B cell (primary cell): ENCODE data around the gene FANCI. TPM values are rescaled to one million over a fixed set of nuclear protein-coding genes. Genes with fewer than 3 reads are reported as not detected.

Experiments
- ATAC-seq: fragments of 200-7000 bp; cut with Tn5 transposase; one replicate; pipeline ENCODE4 v1.10.0; 2021; ENCODE audit warnings: low read depth, mild to moderate bottlenecking, moderate number of reproducible peaks, moderate library complexity
- CTCF ChIA-PET: fragments of 350-600 bp; sonication (Branson Sonifier 250); formaldehyde crosslinking; loops from one replicate; lab custom pipeline; 2021; ENCODE audit warnings: antibody characterized with exemption, inconsistent platforms; lab: Charles Lee
- POLR2A ChIA-PET: fragments of 350-600 bp; sonication (Branson Sonifier 250); formaldehyde crosslinking; loops from one replicate; lab custom pipeline; 2021; ENCODE audit warnings: antibody characterized with exemption; lab: Charles Lee
- DNase-seq: peaks from one replicate; pipeline ENCODE4 v3.0.0; 2013
- H2AFZ ChIP-seq: 2 replicates; pipeline ENCODE4 v1.6.1; 2012; ENCODE audit warnings: mild to moderate bottlenecking, low read depth, low read length; ENCODE audit not compliant: insufficient read depth, poor library complexity, severe bottlenecking
- H3K27ac ChIP-seq, 2 donors: 1 replicate in 1 of 2; 2 replicates in 1 of 2; pipeline ENCODE4 v1.5.1; 2012 to 2013; ENCODE audit warnings: low read length in 2 of 2, mild to moderate bottlenecking in 2 of 2, moderate library complexity in 1 of 2
- H3K27me3 ChIP-seq, 4 experiments: fragments of 200-600 bp in 1 of 4; sonication (generic) in 1 of 4; replicated peaks in 1 of 4; 1 replicate in 2 of 4; 2 replicates in 2 of 4; pipeline versions ENCODE4 v1.6.1 to v1.7.0; 2013 to 2016; ENCODE audit warnings: low read length in 3 of 4, mild to moderate bottlenecking in 2 of 4, mixed read lengths in 1 of 4, moderate library complexity in 1 of 4; ENCODE audit not compliant: insufficient read depth in 4 of 4, control insufficient read depth in 3 of 4; ENCODE audit errors: control extremely low read depth in 1 of 4
- H3K36me3 ChIP-seq, 2 experiments: replicated peaks in 1 of 2; 1 replicate in 1 of 2; 2 replicates in 1 of 2; pipeline versions ENCODE4 v1.6.1 to v1.7.1; 2013; ENCODE audit warnings: low read length in 1 of 2; ENCODE audit not compliant: insufficient read depth in 2 of 2, control insufficient read depth in 1 of 2; ENCODE audit errors: control extremely low read depth in 1 of 2, extremely low read depth in 1 of 2
- H3K4me1 ChIP-seq, 2 donors: fragments of 200-600 bp in 1 of 2; sonication (generic) in 1 of 2; 1 replicate in 1 of 2; 2 replicates in 1 of 2; pipeline versions ENCODE4 v1.5.1 to v1.6.1; 2013 to 2017; ENCODE audit warnings: low read length in 2 of 2; ENCODE audit not compliant: control insufficient read depth in 2 of 2, insufficient read depth in 2 of 2
- H3K4me2 ChIP-seq: replicated peaks from 2 replicates; pipeline ENCODE3; 2012; ENCODE audit warnings: mild to moderate bottlenecking, low read depth, low read length; ENCODE audit not compliant: poor library complexity, severe bottlenecking
- H3K4me3 ChIP-seq, 5 experiments: fragments of 200-600 bp in 1 of 5; sonication (generic) in 1 of 5; 1 replicate in 3 of 5; 2 replicates in 2 of 5; pipeline versions ENCODE4 v1.5.1 to v1.7.0; 2011 to 2016; ENCODE audit warnings: low read length in 4 of 5, mild to moderate bottlenecking in 4 of 5, low read depth in 2 of 5, control low read depth in 1 of 5, moderate library complexity in 1 of 5; ENCODE audit not compliant: insufficient read depth in 1 of 5; ENCODE audit errors: control extremely low read depth in 1 of 5, extremely low read depth in 1 of 5
- H3K79me2 ChIP-seq: fragments of 200-600 bp; sonication (generic); one replicate; pipeline ENCODE4 v1.6.0; 2016; ENCODE audit warnings: low read length; ENCODE audit not compliant: control insufficient read depth, insufficient read depth
- H3K9ac ChIP-seq: fragments of 200-600 bp; sonication (generic); 2 replicates; pipeline ENCODE4 v1.6.1; 2017; ENCODE audit warnings: mild to moderate bottlenecking, low read length, moderate library complexity
- H3K9me3 ChIP-seq, 3 donors: one replicate each; pipeline versions ENCODE4 v1.6.1 to v1.7.1; 2013; ENCODE audit warnings: low read length in 2 of 3; ENCODE audit not compliant: control insufficient read depth in 2 of 3, insufficient read depth in 1 of 3; ENCODE audit errors: control extremely low read depth in 1 of 3
- H4K20me1 ChIP-seq: 2 replicates; pipeline ENCODE4 v1.6.0; 2012; ENCODE audit warnings: mild to moderate bottlenecking, low read length; ENCODE audit not compliant: insufficient read depth, control insufficient read depth, poor library complexity, severe bottlenecking
- H3K27ac Mint-ChIP-seq: one replicate; pipeline ENCODE4 v1.8.0; 2021; ENCODE audit warnings: mixed read lengths
- H3K27me3 Mint-ChIP-seq: one replicate; pipeline ENCODE4 v1.8.0; 2021; ENCODE audit warnings: mixed read lengths
- H3K4me1 Mint-ChIP-seq: one replicate; pipeline ENCODE4 v1.8.0; 2021; ENCODE audit warnings: mixed read lengths
- H3K4me3 Mint-ChIP-seq: one replicate; pipeline ENCODE4 v1.8.0; 2021; ENCODE audit warnings: mixed read lengths
- H3K9me3 Mint-ChIP-seq: one replicate; pipeline ENCODE4 v1.8.0; 2022; ENCODE audit warnings: mixed read lengths; ENCODE audit not compliant: insufficient read depth
- EZH2 ChIP-seq: IDR thresholded peaks from 2 replicates; pipeline ENCODE4 v1.6.1; 2012; ENCODE audit warnings: borderline replicate concordance, low read depth, mild to moderate bottlenecking, moderate library complexity, low read length; ENCODE audit not compliant: insufficient read depth, poor library complexity, severe bottlenecking
- WGBS: methylation state at CpG from one replicate; pipeline ENCODE4 v1.1.5; 2013; ENCODE audit warnings: missing lambda C conversion rate; ENCODE audit not compliant: insufficient coverage; 5-methylcytosine and 5-hydroxymethylcytosine counted together
- intact Hi-C: fragments of 100-400 bp; cut with micrococcal nuclease; formaldehyde crosslinking; loops from one replicate; pipeline ENCODE4 v1.10.0; 2022
- polyA plus RNA-seq: library from polyadenylated mRNA; depleted of rRNA; stranded (reverse); fragments of >200 nt; gene quantifications from 2 replicates; pipeline ENCODE4 v1.2.3, GENCODE V29; 2012
- total RNA-seq, 2 donors: library from RNA; stranded (reverse); fragments of 120-200 nt in 1 of 2; gene quantifications; 1 replicate in 1 of 2; 2 replicates in 1 of 2; pipeline versions ENCODE4 v1.2.3 to v1.2.4, GENCODE V29; 2013 to 2022
- TF ChIP-seq, protein P1 (sequence below): fragments of 200-600 bp; IDR thresholded peaks from one replicate; pipeline ENCODE4 v1.8.0; 2022; ENCODE audit warnings: antibody characterized with exemption, mild to moderate bottlenecking

Gene FANCI
- total and polyA plus RNA-seq, 2 donors (not counting 1 experiment from before 2014, with no cell fraction given), result 2.7 to 14.2 TPM

DNA sequence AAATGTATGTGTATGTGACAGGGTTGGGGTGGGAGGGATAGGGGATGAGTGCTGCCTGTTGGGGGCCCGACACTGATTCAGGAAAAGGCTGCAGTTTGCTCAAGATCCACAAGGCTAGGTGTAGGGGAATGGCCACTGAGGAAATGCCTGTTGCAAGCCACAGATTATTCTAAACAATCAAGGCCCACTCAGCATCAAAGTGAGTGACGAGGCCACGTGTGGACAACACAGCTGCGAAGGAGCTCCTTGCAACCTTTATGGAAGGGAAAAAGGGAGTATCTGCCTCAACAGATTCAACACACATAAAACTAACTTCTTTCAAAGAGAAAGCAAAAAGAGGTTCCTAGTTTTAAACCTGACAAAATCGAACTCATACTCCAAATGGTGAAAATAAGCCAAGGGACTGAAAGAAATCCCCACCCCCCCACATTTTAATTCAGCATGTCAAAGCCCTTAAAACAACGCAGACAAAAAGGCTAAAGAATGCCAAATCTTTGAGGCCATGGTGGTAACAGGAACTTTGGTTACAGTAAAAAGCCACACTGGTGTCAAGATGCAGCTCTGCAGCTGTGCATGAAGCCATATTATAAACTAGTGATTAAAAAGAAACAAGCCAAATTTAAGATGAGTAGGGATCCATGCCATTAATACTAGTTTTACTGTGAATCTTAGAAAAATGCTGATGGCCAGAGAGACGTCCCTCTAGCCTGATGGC, 87.3 kb downstream of the FANCI start:
- Histone ChIP-seq H3K4me1 (peaks cover 26 to 58% of the 10 kb centered on the region in 2 donors), H2AFZ (no peak overlapping the region), H3K27ac (no peak overlapping the region), H3K27me3 (no peaks in the 10 kb centered on the region), H3K9ac (no peak overlapping the region), H4K20me1 (peaks cover 81% of the 10 kb centered on the region), H3K9me3 (no peaks in the 10 kb centered on the region), H3K79me2 (peaks cover 72% of the 10 kb centered on the region), H3K4me2 (peak overlapping the region; percentile 28), H3K4me3 (no peak overlapping the region), H3K36me3 (peaks cover 7 to 71% of the 10 kb centered on the region in 2 experiments)
- DNase-seq (no peak), ATAC-seq (no peak)
- TF ChIP-seq EZH2, result no peak
- TF ChIP-seq, protein P1, sequence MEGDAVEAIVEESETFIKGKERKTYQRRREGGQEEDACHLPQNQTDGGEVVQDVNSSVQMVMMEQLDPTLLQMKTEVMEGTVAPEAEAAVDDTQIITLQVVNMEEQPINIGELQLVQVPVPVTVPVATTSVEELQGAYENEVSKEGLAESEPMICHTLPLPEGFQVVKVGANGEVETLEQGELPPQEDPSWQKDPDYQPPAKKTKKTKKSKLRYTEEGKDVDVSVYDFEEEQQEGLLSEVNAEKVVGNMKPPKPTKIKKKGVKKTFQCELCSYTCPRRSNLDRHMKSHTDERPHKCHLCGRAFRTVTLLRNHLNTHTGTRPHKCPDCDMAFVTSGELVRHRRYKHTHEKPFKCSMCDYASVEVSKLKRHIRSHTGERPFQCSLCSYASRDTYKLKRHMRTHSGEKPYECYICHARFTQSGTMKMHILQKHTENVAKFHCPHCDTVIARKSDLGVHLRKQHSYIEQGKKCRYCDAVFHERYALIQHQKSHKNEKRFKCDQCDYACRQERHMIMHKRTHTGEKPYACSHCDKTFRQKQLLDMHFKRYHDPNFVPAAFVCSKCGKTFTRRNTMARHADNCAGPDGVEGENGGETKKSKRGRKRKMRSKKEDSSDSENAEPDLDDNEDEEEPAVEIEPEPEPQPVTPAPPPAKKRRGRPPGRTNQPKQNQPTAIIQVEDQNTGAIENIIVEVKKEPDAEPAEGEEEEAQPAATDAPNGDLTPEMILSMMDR, result no peak
- POLR2A ChIA-PET, result interaction anchor here (0.7 kb wide), 1 partner anchor 11 kb away, joined by 11 read pairs; no protein-coding TSS in a partner anchor
- no peak overlapping the region for H3K27ac Mint-ChIP-seq
- 100% methylated on average over 1 of the region's 7 CpGs for WGBS
- H3K27me3 Mint-ChIP-seq, result peaks cover 4% of the 10 kb centered on the region
- intact Hi-C loops, result no loop called here
- CTCF ChIA-PET, result interaction anchor here (1.7 kb wide), 1 partner anchor 28 kb away, joined by 9 read pairs; no protein-coding TSS in a partner anchor
- no peaks in the 10 kb centered on the region for H3K9me3 Mint-ChIP-seq
- peaks cover 48% of the 10 kb centered on the region for H3K4me1 Mint-ChIP-seq
- peak overlapping the region; percentile 42 for H3K4me3 Mint-ChIP-seq

DNA sequence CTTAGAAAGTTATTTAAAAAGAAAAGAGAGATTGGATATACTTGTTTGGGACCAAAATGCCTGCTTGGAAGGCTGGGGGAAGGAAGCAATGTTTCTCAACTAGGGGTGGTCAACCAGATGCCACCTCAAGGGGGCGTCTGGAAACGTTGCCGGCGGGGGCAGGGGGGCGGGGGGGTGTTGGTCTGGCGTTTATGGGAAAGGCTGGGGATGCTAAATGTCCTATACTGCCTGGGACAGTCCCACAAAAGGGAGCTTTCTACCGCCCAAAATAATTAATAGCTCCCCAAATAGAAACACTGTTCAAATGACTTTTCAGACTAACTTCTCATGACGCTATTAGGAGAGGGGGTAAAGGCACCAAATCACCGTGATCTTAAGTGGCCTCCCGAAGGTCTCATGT, 88.7 kb downstream of the FANCI start:
- peaks cover 67% of the 10 kb centered on the region for H4K20me1 ChIP-seq
- H3K27ac Mint-ChIP-seq, result peak overlapping the region; percentile 59
- peaks cover 4 to 57% of the 10 kb centered on the region in 2 experiments for H3K36me3 ChIP-seq
- no peaks in the 10 kb centered on the region for H3K27me3 ChIP-seq
- TF ChIP-seq, protein P1, result peak; percentile 60
- no peak for TF ChIP-seq EZH2
- peaks cover 26 to 59% of the 10 kb centered on the region in 2 donors for H3K4me1 ChIP-seq
- DNase-seq (peak; percentile 52), ATAC-seq (no peak)
- intact Hi-C loops, result no loop called here
- H3K4me3 ChIP-seq, result no peak overlapping the region
- peaks cover 48% of the 10 kb centered on the region for H3K4me1 Mint-ChIP-seq
- peak overlapping the region; percentile 93 for H3K4me2 ChIP-seq
- 100% methylated on average over 2 of the region's 10 CpGs for WGBS
- H3K9ac ChIP-seq, result no peak overlapping the region
- peaks cover 62% of the 10 kb centered on the region for H3K79me2 ChIP-seq
- no peaks in the 10 kb centered on the region for H3K9me3 ChIP-seq
- H2AFZ ChIP-seq, result no peak overlapping the region
- no peak overlapping the region for H3K27ac ChIP-seq
- CTCF ChIA-PET, result interaction anchor here (0.6 to 2.1 kb wide), 2 partner anchors 26 to 45 kb away, joined by 3 to 9 read pairs; no protein-coding TSS in a partner anchor
- peak overlapping the region; percentile 74 for H3K4me3 Mint-ChIP-seq
- POLR2A ChIA-PET, result no interaction called here
- no peaks in the 10 kb centered on the region for H3K9me3 Mint-ChIP-seq
- H3K27me3 Mint-ChIP-seq, result peaks cover 4% of the 10 kb centered on the region
